ENCODE measurements around the gene HEXB. TPM values are rescaled to one million over a fixed set of nuclear protein-coding genes. Genes with fewer than 3 reads are reported as not detected.

Gene HEXB
- total RNA-seq, 3 donors from 2014 or later = 132 to 169 (median 148) TPM

- ATAC-seq (peak; percentile 98), DNase-seq (peak; percentile 94 to 98 (median 96))
- Histone ChIP-seq H3K4me3 (peak within 1 kb of the TSS; percentile 81), H3K4me1 (ENCODE audit: low read depth) (peaks cover 25% of the 10 kb centered on the region), H3K36me3 (ENCODE audit: low read depth) (no peaks in the 10 kb centered on the region), H3K9me3 (no peaks in the 10 kb centered on the region)
- no peak for TF ChIP-seq CTCF (IDR thresholded peaks at IDR 0.05)
- intact Hi-C loops (cut with DNase I, micrococcal nuclease) = loop anchor here in 1 of 2 donors (5.0 kb wide), 1 partner anchor 135 kb away; no protein-coding TSS in a partner anchor
Observed at GRCh38 chr5:74766849-74767578, 82.0 kb downstream of the HEXB start, which contains the start of the genes GFM2 and NSA2. Gene GFM2 (minus strand): TSS chr5:74767117. CDS start chr5:74763742, 3,375 bp downstream. Gene NSA2 (plus strand): TSS chr5:74767249. CDS start chr5:74767361, 112 bp downstream.

DNA sequence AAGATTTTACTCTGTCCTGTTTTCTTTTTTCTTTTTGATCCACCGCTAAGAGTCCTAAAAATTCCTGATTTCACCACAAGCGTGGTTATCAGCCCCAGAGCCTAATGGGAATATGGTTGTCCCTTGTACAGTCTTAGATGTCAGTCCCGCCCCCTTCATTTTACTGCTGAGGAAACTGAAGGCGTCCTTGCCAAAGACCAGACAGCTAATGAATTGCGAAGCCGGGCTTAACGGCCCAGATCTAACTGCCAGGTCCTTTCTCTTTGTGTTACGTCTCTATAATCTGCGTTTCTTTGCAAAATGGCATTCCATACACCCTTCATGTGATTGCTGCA lies 82.5 kb downstream of the HEXB start:
- no peak for TF ChIP-seq CTCF (IDR thresholded peaks at IDR 0.05)
- Histone ChIP-seq H3K9me3 (no peaks in the 10 kb centered on the region), H3K4me1 (ENCODE audit: low read depth) (peaks cover 25% of the 10 kb centered on the region), H3K36me3 (ENCODE audit: low read depth) (no peaks in the 10 kb centered on the region), H3K4me3 (peak overlapping the region; percentile 81)
- DNase-seq (peak in 1 of 3 donors; percentile 56), ATAC-seq (peak; percentile 52)
- intact Hi-C loops (cut with DNase I, micrococcal nuclease) = loop anchor here in 1 of 2 donors (5.0 kb wide), 1 partner anchor 135 kb away; no protein-coding TSS in a partner anchor

Other genes with a start within 250 kb of the HEXB start
- gene ENC1, start 44.5 kb upstream of the HEXB start, total RNA-seq = 10 to 100 TPM; 14.6 to 23.3 (median 18.9) TPM
- gene GFM2, start 81.9 kb downstream of the HEXB start, total RNA-seq = 10 to 100 TPM; 21.4 to 25.1 (median 22.2) TPM
- 10 to 100 TPM; 48.6 to 62.6 (median 49.9) TPM for gene NSA2, start 82.0 kb downstream of the HEXB start, total RNA-seq
- gene FAM169A, start 181.2 kb downstream of the HEXB start, total RNA-seq = 1 to 10 TPM; 2.7 to 4.1 (median 2.9) TPM